ENCODE results near the gene RAG1. TPM values are rescaled to one million over a fixed set of nuclear protein-coding genes. Genes with fewer than 3 reads are reported as not detected.

The RAG1 gene
- total RNA-seq, 1 experiment from 2014 or later = 0.90 TPM

DNA sequence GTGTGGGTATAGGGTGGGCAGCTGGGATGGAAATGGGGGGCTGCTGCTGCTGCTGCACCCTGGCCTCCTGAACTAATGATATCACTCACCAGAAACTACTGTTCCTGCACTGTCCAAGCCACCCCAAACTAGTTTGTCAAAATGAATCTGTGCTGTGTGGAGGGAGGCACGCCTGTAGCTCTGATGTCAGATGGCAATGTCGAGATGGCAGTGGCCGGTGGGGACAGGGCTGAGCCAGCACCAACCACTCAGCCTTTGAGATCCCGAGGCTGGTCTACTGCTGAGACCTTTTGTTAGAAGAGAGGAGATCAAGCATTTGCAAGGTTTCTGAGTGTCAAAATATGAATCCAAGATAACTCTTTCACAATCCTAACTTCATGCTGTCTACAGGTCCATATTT, 1.3 kb downstream of the RAG1 start:
- Mint-ChIP-seq H3K4me3 (ENCODE audit: low read depth, unreplicated experiment) (no peak overlapping the region), H3K9me3 (ENCODE audit: low read depth, unreplicated experiment) (no peaks in the 10 kb centered on the region), H3K36me3 (ENCODE audit: insufficient read depth, unreplicated experiment) (no peaks in the 10 kb centered on the region), H3K27ac (ENCODE audit: unreplicated experiment) (no peak overlapping the region), H3K4me1 (ENCODE audit: low read depth, unreplicated experiment) (peaks cover 5% of the 10 kb centered on the region), H3K27me3 (ENCODE audit: unreplicated experiment) (peaks cover 65% of the 10 kb centered on the region)
- BruUV-seq (replicated peaks) = no TSS peak
- CTCF ChIA-PET = no interaction called here
- intact Hi-C loops (cut with micrococcal nuclease; ENCODE audit: unreplicated experiment) = no loop called here
- TF ChIP-seq, protein P1, sequence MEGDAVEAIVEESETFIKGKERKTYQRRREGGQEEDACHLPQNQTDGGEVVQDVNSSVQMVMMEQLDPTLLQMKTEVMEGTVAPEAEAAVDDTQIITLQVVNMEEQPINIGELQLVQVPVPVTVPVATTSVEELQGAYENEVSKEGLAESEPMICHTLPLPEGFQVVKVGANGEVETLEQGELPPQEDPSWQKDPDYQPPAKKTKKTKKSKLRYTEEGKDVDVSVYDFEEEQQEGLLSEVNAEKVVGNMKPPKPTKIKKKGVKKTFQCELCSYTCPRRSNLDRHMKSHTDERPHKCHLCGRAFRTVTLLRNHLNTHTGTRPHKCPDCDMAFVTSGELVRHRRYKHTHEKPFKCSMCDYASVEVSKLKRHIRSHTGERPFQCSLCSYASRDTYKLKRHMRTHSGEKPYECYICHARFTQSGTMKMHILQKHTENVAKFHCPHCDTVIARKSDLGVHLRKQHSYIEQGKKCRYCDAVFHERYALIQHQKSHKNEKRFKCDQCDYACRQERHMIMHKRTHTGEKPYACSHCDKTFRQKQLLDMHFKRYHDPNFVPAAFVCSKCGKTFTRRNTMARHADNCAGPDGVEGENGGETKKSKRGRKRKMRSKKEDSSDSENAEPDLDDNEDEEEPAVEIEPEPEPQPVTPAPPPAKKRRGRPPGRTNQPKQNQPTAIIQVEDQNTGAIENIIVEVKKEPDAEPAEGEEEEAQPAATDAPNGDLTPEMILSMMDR (IDR thresholded peaks at IDR 0.05; ENCODE audit: unreplicated experiment) = no peak
- DNase-seq = no peak

- Mint-ChIP-seq H3K27me3 (ENCODE audit: unreplicated experiment) (peaks cover 54% of the 10 kb centered on the region), H3K36me3 (ENCODE audit: insufficient read depth, unreplicated experiment) (no peaks in the 10 kb centered on the region), H3K4me3 (ENCODE audit: low read depth, unreplicated experiment) (no peak overlapping the region), H3K27ac (ENCODE audit: unreplicated experiment) (no peak overlapping the region), H3K9me3 (ENCODE audit: low read depth, unreplicated experiment) (peaks cover 3% of the 10 kb centered on the region), H3K4me1 (ENCODE audit: low read depth, unreplicated experiment) (no peaks in the 10 kb centered on the region)
- no peak for DNase-seq
- CTCF ChIA-PET = no interaction called here
- TF ChIP-seq, protein P1 (IDR thresholded peaks at IDR 0.05; ENCODE audit: unreplicated experiment) = no peak
- BruUV-seq (replicated peaks) = no TSS peak
- intact Hi-C loops (cut with micrococcal nuclease; ENCODE audit: unreplicated experiment) = no loop called here
These were observed 6.7 kb downstream of the RAG1 start for GRCh38 chr11:36574486-36574885.

DNA sequence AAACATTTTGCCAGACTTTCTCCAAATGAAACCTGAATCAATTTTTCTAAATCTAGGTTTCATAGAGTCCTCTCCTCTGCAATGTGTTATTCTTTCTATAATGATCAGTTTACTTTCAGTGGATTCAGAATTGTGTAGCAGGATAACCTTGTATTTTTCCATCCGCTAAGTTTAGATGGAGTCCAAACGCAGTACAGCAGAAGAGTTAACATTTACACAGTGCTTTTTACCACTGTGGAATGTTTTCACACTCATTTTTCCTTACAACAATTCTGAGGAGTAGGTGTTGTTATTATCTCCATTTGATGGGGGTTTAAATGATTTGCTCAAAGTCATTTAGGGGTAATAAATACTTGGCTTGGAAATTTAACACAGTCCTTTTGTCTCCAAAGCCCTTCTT, 9.6 kb downstream of the RAG1 start:
- H3K4me3 Mint-ChIP-seq (ENCODE audit: low read depth, unreplicated experiment) = no peak overlapping the region
- TF ChIP-seq, protein P1 (IDR thresholded peaks at IDR 0.05; ENCODE audit: unreplicated experiment) = no peak
- CTCF ChIA-PET = interaction anchor here (0.6 kb wide), 1 partner anchor 1766 kb away, joined by 4 read pairs; no protein-coding TSS in a partner anchor
- BruUV-seq (replicated peaks) = no TSS peak
- intact Hi-C loops (cut with micrococcal nuclease; ENCODE audit: unreplicated experiment) = no loop called here
- H3K9me3 Mint-ChIP-seq (ENCODE audit: low read depth, unreplicated experiment) = peaks cover 7% of the 10 kb centered on the region
- H3K36me3 Mint-ChIP-seq (ENCODE audit: insufficient read depth, unreplicated experiment) = no peaks in the 10 kb centered on the region
- peaks cover 34% of the 10 kb centered on the region for H3K27me3 Mint-ChIP-seq (ENCODE audit: unreplicated experiment)
- no peak overlapping the region for H3K27ac Mint-ChIP-seq (ENCODE audit: unreplicated experiment)
- no peaks in the 10 kb centered on the region for H3K4me1 Mint-ChIP-seq (ENCODE audit: low read depth, unreplicated experiment)
- no peak for DNase-seq

- Mint-ChIP-seq H3K27ac (ENCODE audit: unreplicated experiment) (no peak overlapping the region), H3K27me3 (ENCODE audit: unreplicated experiment) (peaks cover 34% of the 10 kb centered on the region), H3K9me3 (ENCODE audit: low read depth, unreplicated experiment) (peaks cover 7% of the 10 kb centered on the region), H3K4me1 (ENCODE audit: low read depth, unreplicated experiment) (no peaks in the 10 kb centered on the region), H3K4me3 (ENCODE audit: low read depth, unreplicated experiment) (no peak overlapping the region), H3K36me3 (ENCODE audit: insufficient read depth, unreplicated experiment) (no peaks in the 10 kb centered on the region)
- DNase-seq = no peak
- no TSS peak for BruUV-seq (replicated peaks)
- TF ChIP-seq, protein P1 (IDR thresholded peaks at IDR 0.05; ENCODE audit: unreplicated experiment) = no peak
- CTCF ChIA-PET = no interaction called here
- intact Hi-C loops (cut with micrococcal nuclease; ENCODE audit: unreplicated experiment) = no loop called here
These were observed 10.1 kb downstream of the RAG1 start for GRCh38 chr11:36577859-36578258.

Measured in Calu3 (cell line).